ENCODE measurements around the gene CYP19A1. TPM values are rescaled to one million over a fixed set of nuclear protein-coding genes. Genes with fewer than 3 reads are reported as not detected.

CYP19A1 gene
- total and polyA plus RNA-seq, 2 donors, result 0.42 to 2.2 TPM

DNA sequence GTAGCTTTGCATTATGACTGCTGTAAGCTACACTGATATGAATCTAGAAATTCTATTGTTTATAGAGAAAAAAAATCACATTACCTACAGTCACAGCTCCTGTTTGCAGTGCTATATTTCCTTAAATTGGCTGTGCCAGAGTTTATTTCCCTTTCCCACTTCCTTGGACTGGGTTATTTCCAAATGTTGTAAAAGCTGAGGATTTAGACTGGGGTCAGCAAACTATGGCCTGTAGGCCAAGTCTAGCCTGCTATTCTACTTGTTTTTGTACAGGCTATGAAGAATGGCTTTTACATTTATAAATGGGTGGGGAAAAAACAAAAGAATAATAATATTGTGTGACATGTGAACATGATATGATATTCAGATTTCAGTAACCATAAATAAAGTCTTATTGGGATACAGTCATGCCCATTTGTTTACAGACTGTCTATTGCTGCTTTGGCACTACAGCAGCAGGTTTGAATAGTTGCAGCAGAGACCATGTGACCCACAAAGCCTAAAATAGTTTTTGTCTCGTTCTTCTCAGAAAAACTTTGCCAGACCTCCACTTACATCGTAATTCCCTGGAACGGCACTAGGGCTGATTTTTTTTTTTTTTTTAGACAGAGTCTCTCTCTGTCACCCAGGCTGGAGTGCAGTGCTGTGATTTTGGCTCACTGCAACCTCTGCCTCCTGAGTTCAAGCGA is 10.9 kb upstream of the CYP19A1 start:
- no peak overlapping the region for H3K27ac ChIP-seq (ENCODE audit: low read depth in 1 of 2, low read length in 1 of 2)
- H3K36me3 ChIP-seq (ENCODE audit: control insufficient read depth in 2 of 2, insufficient read depth in 2 of 2, low read length in 1 of 2), result no peaks in the 10 kb centered on the region
- H3K4me1 ChIP-seq (ENCODE audit: control insufficient read depth in 2 of 2, insufficient read depth in 2 of 2, low read length in 2 of 2), result no peaks in the 10 kb centered on the region
- 85% methylated on average over 4 of the region's 4 CpGs for WGBS
- H3K9me3 ChIP-seq (ENCODE audit: control insufficient read depth in 2 of 2, insufficient read depth in 1 of 2, low read length in 1 of 2), result no peaks in the 10 kb centered on the region
- DNase-seq (ENCODE audit: low read depth in 6 of 9, low spot score in 9 of 9), result no peak
- H3K4me3 ChIP-seq (ENCODE audit: low read length in 2 of 2), result no peak overlapping the region
- no peaks in the 10 kb centered on the region for H3K27me3 ChIP-seq (ENCODE audit: control insufficient read depth in 2 of 2, insufficient read depth in 1 of 2, low read length in 1 of 2)

- WGBS, result 75% methylated on average over 5 of the region's 5 CpGs
- Histone ChIP-seq H3K4me1 (ENCODE audit: control insufficient read depth in 2 of 2, insufficient read depth in 2 of 2, low read length in 2 of 2) (no peaks in the 10 kb centered on the region), H3K4me3 (ENCODE audit: low read length in 2 of 2) (no peak overlapping the region), H3K9me3 (ENCODE audit: control insufficient read depth in 2 of 2, insufficient read depth in 1 of 2, low read length in 1 of 2) (no peaks in the 10 kb centered on the region), H3K27ac (ENCODE audit: low read depth in 1 of 2, low read length in 1 of 2) (no peak overlapping the region), H3K27me3 (ENCODE audit: control insufficient read depth in 2 of 2, insufficient read depth in 1 of 2, low read length in 1 of 2) (peaks cover 0 to 4% of the 10 kb centered on the region in 2 donors), H3K36me3 (ENCODE audit: control insufficient read depth in 2 of 2, insufficient read depth in 2 of 2, low read length in 1 of 2) (no peaks in the 10 kb centered on the region)
- no peak for DNase-seq (ENCODE audit: low read depth in 6 of 9, low spot score in 9 of 9)
Observed at GRCh38 chr15:51348688-51349087, 10.3 kb upstream of the CYP19A1 start.

GRCh38 chr15:51346136-51346535 is 7.7 kb upstream of the CYP19A1 start:
- Histone ChIP-seq H3K4me1 (ENCODE audit: control insufficient read depth in 2 of 2, insufficient read depth in 2 of 2, low read length in 2 of 2) (no peaks in the 10 kb centered on the region), H3K27me3 (ENCODE audit: control insufficient read depth in 2 of 2, insufficient read depth in 1 of 2, low read length in 1 of 2) (peaks cover 20 to 24% of the 10 kb centered on the region in 2 donors), H3K9me3 (ENCODE audit: control insufficient read depth in 2 of 2, insufficient read depth in 1 of 2, low read length in 1 of 2) (peaks cover 0 to 1% of the 10 kb centered on the region in 2 donors), H3K36me3 (ENCODE audit: control insufficient read depth in 2 of 2, insufficient read depth in 2 of 2, low read length in 1 of 2) (no peaks in the 10 kb centered on the region), H3K27ac (ENCODE audit: low read depth in 1 of 2, low read length in 1 of 2) (no peak overlapping the region), H3K4me3 (ENCODE audit: low read length in 2 of 2) (no peak overlapping the region)
- no peak for DNase-seq (ENCODE audit: low read depth in 6 of 9, low spot score in 9 of 9)
- 63% methylated on average over 3 of the region's 3 CpGs for WGBS

- 98% methylated on average over 4 of the region's 4 CpGs for WGBS
- peaks cover 25 to 33% of the 10 kb centered on the region in 2 donors for H3K27me3 ChIP-seq (ENCODE audit: control insufficient read depth in 2 of 2, insufficient read depth in 1 of 2, low read length in 1 of 2)
- H3K4me3 ChIP-seq (ENCODE audit: low read length in 2 of 2), result no peak overlapping the region
- no peak overlapping the region for H3K27ac ChIP-seq (ENCODE audit: low read depth in 1 of 2, low read length in 1 of 2)
- no peaks in the 10 kb centered on the region for H3K36me3 ChIP-seq (ENCODE audit: control insufficient read depth in 2 of 2, insufficient read depth in 2 of 2, low read length in 1 of 2)
- no peak for DNase-seq (ENCODE audit: low read depth in 6 of 9, low spot score in 9 of 9)
- peaks cover 0 to 1% of the 10 kb centered on the region in 2 donors for H3K9me3 ChIP-seq (ENCODE audit: control insufficient read depth in 2 of 2, insufficient read depth in 1 of 2, low read length in 1 of 2)
- no peaks in the 10 kb centered on the region for H3K4me1 ChIP-seq (ENCODE audit: control insufficient read depth in 2 of 2, insufficient read depth in 2 of 2, low read length in 2 of 2)
Observed at GRCh38 chr15:51343466-51343865, 5.1 kb upstream of the CYP19A1 start.

DNA sequence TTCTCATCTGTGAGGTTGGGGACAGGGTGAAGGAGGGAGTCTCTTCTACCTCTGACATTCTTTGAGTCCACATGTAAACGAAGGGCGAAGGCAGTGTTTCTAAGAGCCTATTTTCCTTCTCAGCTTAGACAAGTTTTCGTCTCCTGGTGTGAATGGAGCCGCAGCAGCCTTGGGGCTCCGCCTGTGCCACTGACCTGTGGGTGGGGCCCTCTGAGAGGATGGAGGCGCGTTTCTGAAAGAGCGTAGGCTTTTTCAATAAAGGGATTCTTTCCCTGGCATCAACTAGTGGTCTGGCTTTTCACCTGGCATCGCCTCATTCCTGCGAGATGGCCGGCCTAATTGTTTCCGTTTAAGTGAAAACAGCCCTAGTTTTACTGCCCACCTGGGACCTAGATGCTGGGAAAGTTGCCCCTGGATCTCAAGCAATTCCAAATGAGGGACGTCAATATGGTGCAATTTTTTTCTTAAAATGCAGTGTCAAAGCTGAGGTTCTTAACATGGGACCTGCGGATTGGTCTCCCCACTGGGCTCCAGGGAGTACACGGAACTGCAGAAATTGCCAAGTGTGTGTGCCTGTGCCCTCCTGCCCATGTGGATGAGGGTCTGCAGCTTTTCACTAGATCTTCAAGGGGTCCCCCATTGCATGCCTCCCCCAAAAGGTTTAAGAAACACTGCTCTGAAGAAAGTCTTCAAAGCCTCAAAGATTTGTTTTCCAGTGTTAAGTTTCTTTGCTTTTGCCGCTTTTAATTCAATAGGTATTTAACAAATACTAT is 4.0 kb upstream of the CYP19A1 start:
- H3K27ac ChIP-seq (ENCODE audit: low read depth in 1 of 2, low read length in 1 of 2), result no peak overlapping the region
- H3K36me3 ChIP-seq (ENCODE audit: control insufficient read depth in 2 of 2, insufficient read depth in 2 of 2, low read length in 1 of 2), result no peaks in the 10 kb centered on the region
- no peaks in the 10 kb centered on the region for H3K4me1 ChIP-seq (ENCODE audit: control insufficient read depth in 2 of 2, insufficient read depth in 2 of 2, low read length in 2 of 2)
- whole genome bisulfite sequencing, result 62% methylated on average over 16 of the region's 16 CpGs
- peaks cover 25 to 33% of the 10 kb centered on the region in 2 donors for H3K27me3 ChIP-seq (ENCODE audit: control insufficient read depth in 2 of 2, insufficient read depth in 1 of 2, low read length in 1 of 2)
- peaks cover 0 to 1% of the 10 kb centered on the region in 2 donors for H3K9me3 ChIP-seq (ENCODE audit: control insufficient read depth in 2 of 2, insufficient read depth in 1 of 2, low read length in 1 of 2)
- no peak overlapping the region for H3K4me3 ChIP-seq (ENCODE audit: low read length in 2 of 2)
- DNase-seq (ENCODE audit: low read depth in 6 of 9, low spot score in 9 of 9), result no peak

DNA sequence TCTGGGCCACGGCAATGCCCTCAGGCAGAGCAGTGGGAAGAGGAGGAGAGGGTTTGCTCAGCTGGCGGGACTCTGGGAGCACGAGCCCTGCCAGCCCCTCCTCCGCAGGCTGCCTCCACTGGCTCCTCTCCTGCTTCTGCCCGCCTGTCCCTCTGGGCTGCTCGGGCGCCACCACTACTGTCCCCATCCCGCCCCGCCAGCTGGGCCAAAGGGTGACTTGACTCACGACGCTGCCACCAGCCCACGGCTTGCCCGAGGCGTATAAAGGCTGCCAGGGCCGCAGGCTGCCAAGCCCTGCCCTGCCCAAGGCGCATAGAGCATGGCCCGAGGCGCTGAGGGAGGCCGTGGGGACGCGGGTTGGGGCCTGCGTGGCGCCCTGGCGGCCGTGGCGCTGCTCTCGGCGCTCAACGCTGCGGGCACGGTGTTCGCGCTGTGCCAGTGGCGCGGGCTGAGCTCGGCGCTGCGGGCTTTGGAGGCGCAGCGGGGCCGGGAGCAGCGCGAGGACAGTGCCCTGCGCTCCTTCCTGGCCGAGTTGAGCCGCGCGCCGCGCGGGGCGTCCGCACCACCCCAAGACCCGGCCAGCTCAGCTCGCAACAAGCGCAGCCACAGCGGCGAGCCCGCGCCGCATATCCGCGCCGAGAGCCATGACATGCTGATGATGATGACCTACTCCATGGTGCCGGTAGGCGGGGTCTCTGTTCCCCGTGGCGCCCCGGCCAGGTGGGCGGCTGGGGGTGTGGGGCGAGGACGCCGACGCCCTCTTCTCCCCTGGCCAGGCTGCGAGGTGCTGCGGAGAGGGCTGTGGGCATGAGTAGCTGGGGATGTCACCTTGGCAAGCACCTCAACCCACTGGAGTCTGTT is 3.2 kb upstream of the CYP19A1 start, which contains the start of gene GLDN:
Gene GLDN, plus strand, starts transcription at position 290 of the 861 bp plus-strand sequence. Its CDS starts 30 bp downstream, at position 320.
- Histone ChIP-seq H3K9me3 (ENCODE audit: control insufficient read depth in 2 of 2, insufficient read depth in 1 of 2, low read length in 1 of 2) (peaks cover 0 to 1% of the 10 kb centered on the region in 2 donors), H3K36me3 (ENCODE audit: control insufficient read depth in 2 of 2, insufficient read depth in 2 of 2, low read length in 1 of 2) (no peaks in the 10 kb centered on the region), H3K27me3 (ENCODE audit: control insufficient read depth in 2 of 2, insufficient read depth in 1 of 2, low read length in 1 of 2) (peaks cover 25 to 33% of the 10 kb centered on the region in 2 donors), H3K27ac (ENCODE audit: low read depth in 1 of 2, low read length in 1 of 2) (no peak within 1 kb of the TSS), H3K4me3 (ENCODE audit: low read length in 2 of 2) (no peak within 1 kb of the TSS), H3K4me1 (ENCODE audit: control insufficient read depth in 2 of 2, insufficient read depth in 2 of 2, low read length in 2 of 2) (no peaks in the 10 kb centered on the region)
- WGBS, result 11% methylated on average over 76 of the region's 76 CpGs
- no peak for DNase-seq (ENCODE audit: low read depth in 6 of 9, low spot score in 9 of 9)

GRCh38 chr15:51335538-51336410 is 2.6 kb downstream of the CYP19A1 start:
- Histone ChIP-seq H3K4me3 (ENCODE audit: low read length in 2 of 2) (no peak overlapping the region), H3K4me1 (ENCODE audit: control insufficient read depth in 2 of 2, insufficient read depth in 2 of 2, low read length in 2 of 2) (no peaks in the 10 kb centered on the region), H3K9me3 (ENCODE audit: control insufficient read depth in 2 of 2, insufficient read depth in 1 of 2, low read length in 1 of 2) (no peaks in the 10 kb centered on the region), H3K36me3 (ENCODE audit: control insufficient read depth in 2 of 2, insufficient read depth in 2 of 2, low read length in 1 of 2) (no peaks in the 10 kb centered on the region), H3K27me3 (ENCODE audit: control insufficient read depth in 2 of 2, insufficient read depth in 1 of 2, low read length in 1 of 2) (peaks cover 2 to 5% of the 10 kb centered on the region in 2 donors), H3K27ac (ENCODE audit: low read depth in 1 of 2, low read length in 1 of 2) (no peak overlapping the region)
- no peak for DNase-seq (ENCODE audit: low read depth in 6 of 9, low spot score in 9 of 9)
- 91% methylated on average over 9 of the region's 9 CpGs for WGBS

- Histone ChIP-seq H3K4me1 (ENCODE audit: control insufficient read depth in 2 of 2, insufficient read depth in 2 of 2, low read length in 2 of 2) (no peaks in the 10 kb centered on the region), H3K9me3 (ENCODE audit: control insufficient read depth in 2 of 2, insufficient read depth in 1 of 2, low read length in 1 of 2) (no peaks in the 10 kb centered on the region), H3K27ac (ENCODE audit: low read depth in 1 of 2, low read length in 1 of 2) (no peak overlapping the region), H3K27me3 (ENCODE audit: control insufficient read depth in 2 of 2, insufficient read depth in 1 of 2, low read length in 1 of 2) (no peaks in the 10 kb centered on the region), H3K36me3 (ENCODE audit: control insufficient read depth in 2 of 2, insufficient read depth in 2 of 2, low read length in 1 of 2) (no peaks in the 10 kb centered on the region), H3K4me3 (ENCODE audit: low read length in 2 of 2) (no peak overlapping the region)
- no peak for DNase-seq (ENCODE audit: low read depth in 6 of 9, low spot score in 9 of 9)
- 83% methylated on average over 5 of the region's 5 CpGs for WGBS
Observed at GRCh38 chr15:51335087-51335486, 3.3 kb downstream of the CYP19A1 start.

Measured in thymus (tissue), 11 donors.